GM12865 (cell line): ENCODE results near the gene MCOLN1.

ENCODE experiments used
- DNase-seq: peaks from one replicate; pipeline ENCODE4 v3.0.0; 2010; ENCODE audit warnings: low read depth
- H3K4me3 ChIP-seq: 2 replicates; pipeline ENCODE4 v1.5.1; 2011; ENCODE audit warnings: mild to moderate bottlenecking, low read depth, low read length, control low read depth
- CTCF ChIP-seq: IDR thresholded peaks from 2 replicates; pipeline ENCODE4 v1.5.1; 2011; ENCODE audit warnings: low read length, control low read depth, low read depth, inconsistent platforms; ENCODE audit not compliant: insufficient read depth; ENCODE audit errors: missing control alignments

Gene MCOLN1

GRCh38 chr19:7524523-7524922 lies 2.1 kb downstream of the MCOLN1 start:
- no peak for TF ChIP-seq CTCF
- no peak overlapping the region for H3K4me3 ChIP-seq
- no peak for DNase-seq

GRCh38 chr19:7524992-7525739 lies 2.7 kb downstream of the MCOLN1 start:
- TF ChIP-seq CTCF, result no peak
- DNase-seq, result no peak
- no peak overlapping the region for H3K4me3 ChIP-seq

- no peak for DNase-seq
- TF ChIP-seq CTCF, result no peak
- no peak overlapping the region for H3K4me3 ChIP-seq
Observed at GRCh38 chr19:7526059-7526929, 3.9 kb downstream of the MCOLN1 start.

- no peak for TF ChIP-seq CTCF
- DNase-seq, result no peak
- H3K4me3 ChIP-seq, result no peak overlapping the region
Observed at GRCh38 chr19:7527516-7528191, 5.2 kb downstream of the MCOLN1 start.

GRCh38 chr19:7528192-7528519 lies 5.7 kb downstream of the MCOLN1 start:
- no peak overlapping the region for H3K4me3 ChIP-seq
- TF ChIP-seq CTCF, result no peak
- no peak for DNase-seq

- no peak for TF ChIP-seq CTCF
- H3K4me3 ChIP-seq, result no peak overlapping the region
- DNase-seq, result no peak
Observed at GRCh38 chr19:7528522-7529245, 6.3 kb downstream of the MCOLN1 start.
